ENCODE measurements around the gene PDE1C. TPM values are rescaled to one million over a fixed set of nuclear protein-coding genes. Genes with fewer than 3 reads are reported as not detected.

The PDE1C gene
- total RNA-seq, 2 experiments from 2014 or later: not detected

DNA sequence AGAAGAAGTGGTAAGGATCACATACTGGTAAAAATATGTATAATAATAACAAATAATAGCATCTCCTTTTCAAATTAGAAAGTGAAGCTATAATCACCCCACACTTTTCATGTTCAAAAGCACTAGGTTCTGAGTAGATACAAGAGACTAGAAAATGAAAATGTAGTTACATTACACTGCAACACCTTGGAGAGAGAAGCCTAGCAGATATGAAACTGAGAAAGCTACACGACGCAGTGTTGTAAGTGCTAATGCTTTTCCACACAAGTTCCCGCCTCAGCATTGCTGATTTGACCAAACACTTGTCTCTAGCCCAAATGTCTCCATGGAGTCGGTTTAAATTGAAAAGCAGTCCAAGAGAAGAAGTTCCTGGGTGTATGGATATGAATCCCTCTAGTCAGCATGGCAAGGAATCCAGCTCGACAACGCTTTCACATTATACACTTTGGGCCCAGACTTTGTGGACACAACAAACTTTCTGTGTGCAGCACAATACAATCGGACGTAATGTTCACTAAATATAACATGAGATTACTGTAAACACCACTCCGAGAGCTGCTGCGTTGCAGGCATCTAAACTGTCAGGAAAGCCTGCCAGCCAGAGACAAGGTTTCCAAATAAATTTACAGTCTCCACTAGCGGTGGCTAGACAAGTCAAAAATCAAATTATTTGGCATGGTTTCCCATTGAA lies 1.7 kb downstream of the PDE1C start:
- Histone ChIP-seq H2AFZ (ENCODE audit: low read length) (no peak overlapping the region), H3K9me3 (ENCODE audit: low read length) (no peaks in the 10 kb centered on the region), H3K27ac (ENCODE audit: low read depth, low read length, poor library complexity, severe bottlenecking) (no peak overlapping the region), H4K20me1 (ENCODE audit: insufficient read depth, low read length) (no peaks in the 10 kb centered on the region), H3K9me2 (ENCODE audit: insufficient read depth, low read length) (no peaks in the 10 kb centered on the region), H3K4me2 (ENCODE audit: low read length) (no peak overlapping the region), H3K79me2 (ENCODE audit: insufficient read depth, low read depth, low read length) (no peaks in the 10 kb centered on the region), H3K4me3 (ENCODE audit: low read depth, low read length, poor library complexity, severe bottlenecking) (no peak overlapping the region), H3K4me1 (ENCODE audit: insufficient read depth, low read length, poor library complexity, severe bottlenecking) (no peaks in the 10 kb centered on the region), H3K36me3 (ENCODE audit: insufficient read depth, low read length) (no peaks in the 10 kb centered on the region)
- TF ChIP-seq EZH2phosphoT487 (IDR thresholded peaks at IDR 0.05; ENCODE audit: borderline replicate concordance, low read depth, low read length): no peak
- TF ChIP-seq, protein P1, sequence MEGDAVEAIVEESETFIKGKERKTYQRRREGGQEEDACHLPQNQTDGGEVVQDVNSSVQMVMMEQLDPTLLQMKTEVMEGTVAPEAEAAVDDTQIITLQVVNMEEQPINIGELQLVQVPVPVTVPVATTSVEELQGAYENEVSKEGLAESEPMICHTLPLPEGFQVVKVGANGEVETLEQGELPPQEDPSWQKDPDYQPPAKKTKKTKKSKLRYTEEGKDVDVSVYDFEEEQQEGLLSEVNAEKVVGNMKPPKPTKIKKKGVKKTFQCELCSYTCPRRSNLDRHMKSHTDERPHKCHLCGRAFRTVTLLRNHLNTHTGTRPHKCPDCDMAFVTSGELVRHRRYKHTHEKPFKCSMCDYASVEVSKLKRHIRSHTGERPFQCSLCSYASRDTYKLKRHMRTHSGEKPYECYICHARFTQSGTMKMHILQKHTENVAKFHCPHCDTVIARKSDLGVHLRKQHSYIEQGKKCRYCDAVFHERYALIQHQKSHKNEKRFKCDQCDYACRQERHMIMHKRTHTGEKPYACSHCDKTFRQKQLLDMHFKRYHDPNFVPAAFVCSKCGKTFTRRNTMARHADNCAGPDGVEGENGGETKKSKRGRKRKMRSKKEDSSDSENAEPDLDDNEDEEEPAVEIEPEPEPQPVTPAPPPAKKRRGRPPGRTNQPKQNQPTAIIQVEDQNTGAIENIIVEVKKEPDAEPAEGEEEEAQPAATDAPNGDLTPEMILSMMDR (conservative IDR thresholded peaks at IDR 0.05; ENCODE audit: low read length): no peak
- intact Hi-C loops (cut with micrococcal nuclease; ENCODE audit: unreplicated experiment): no loop called here
- CTCF ChIA-PET (ENCODE audit: unreplicated experiment): no interaction called here
- BruUV-seq (replicated peaks): no TSS peak
- POLR2A ChIA-PET: no interaction called here
- DNase-seq (ENCODE audit: low spot score): no peak

DNA sequence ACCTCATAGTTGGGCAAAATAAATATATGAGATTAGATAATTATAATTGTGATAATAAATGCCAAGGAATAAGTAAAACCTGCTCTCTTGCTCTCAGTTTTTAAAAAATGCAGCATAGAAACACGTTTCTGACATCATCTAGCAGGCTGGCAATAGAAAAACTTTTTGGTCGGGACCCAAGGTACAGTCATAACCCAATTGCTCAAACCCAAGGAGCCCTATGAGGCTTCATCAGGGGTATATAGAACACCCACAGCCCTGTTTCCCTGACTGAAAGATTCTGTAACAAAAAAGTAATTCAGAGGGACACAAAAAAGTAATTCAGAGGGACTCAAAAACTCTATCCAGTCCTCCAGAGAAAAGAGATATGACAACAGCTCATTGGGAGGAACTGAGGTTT lies 3.8 kb downstream of the PDE1C start:
- H3K36me3 ChIP-seq (ENCODE audit: insufficient read depth, low read length): no peaks in the 10 kb centered on the region
- no peak overlapping the region for H3K4me2 ChIP-seq (ENCODE audit: low read length)
- no peaks in the 10 kb centered on the region for H3K9me2 ChIP-seq (ENCODE audit: insufficient read depth, low read length)
- TF ChIP-seq, protein P1 (conservative IDR thresholded peaks at IDR 0.05; ENCODE audit: low read length): no peak
- TF ChIP-seq EZH2phosphoT487 (IDR thresholded peaks at IDR 0.05; ENCODE audit: borderline replicate concordance, low read depth, low read length): no peak
- intact Hi-C loops (cut with micrococcal nuclease; ENCODE audit: unreplicated experiment): no loop called here
- no peaks in the 10 kb centered on the region for H3K9me3 ChIP-seq (ENCODE audit: low read length)
- no peak overlapping the region for H3K27ac ChIP-seq (ENCODE audit: low read depth, low read length, poor library complexity, severe bottlenecking)
- POLR2A ChIA-PET: no interaction called here
- BruUV-seq (replicated peaks): no TSS peak
- no peaks in the 10 kb centered on the region for H3K79me2 ChIP-seq (ENCODE audit: insufficient read depth, low read depth, low read length)
- no peaks in the 10 kb centered on the region for H3K4me1 ChIP-seq (ENCODE audit: insufficient read depth, low read length, poor library complexity, severe bottlenecking)
- no peak for DNase-seq (ENCODE audit: low spot score)
- CTCF ChIA-PET (ENCODE audit: unreplicated experiment): no interaction called here
- H3K4me3 ChIP-seq (ENCODE audit: low read depth, low read length, poor library complexity, severe bottlenecking): no peak overlapping the region
- no peaks in the 10 kb centered on the region for H4K20me1 ChIP-seq (ENCODE audit: insufficient read depth, low read length)
- no peak overlapping the region for H2AFZ ChIP-seq (ENCODE audit: low read length)

DNA sequence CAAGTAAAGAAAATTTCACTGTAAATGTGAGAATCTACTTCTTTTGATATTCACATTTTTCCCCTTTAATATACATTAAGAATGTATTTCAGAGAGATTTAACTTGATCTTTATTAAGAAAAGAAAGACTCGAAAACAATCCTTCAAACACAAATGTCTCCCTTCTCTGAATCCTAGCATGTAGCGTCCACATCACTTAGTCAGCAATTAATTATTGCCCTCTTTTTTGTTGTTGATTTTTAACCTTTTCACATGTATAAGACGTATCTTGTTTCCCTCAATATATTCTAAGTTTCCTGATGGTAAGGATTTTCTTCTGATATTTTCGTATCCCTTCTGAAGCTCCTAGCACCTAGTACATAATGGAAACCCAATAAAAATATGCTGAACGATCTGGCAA lies 6.6 kb downstream of the PDE1C start:
- Histone ChIP-seq H4K20me1 (ENCODE audit: insufficient read depth, low read length) (no peaks in the 10 kb centered on the region), H3K9me3 (ENCODE audit: low read length) (no peaks in the 10 kb centered on the region), H3K4me3 (ENCODE audit: low read depth, low read length, poor library complexity, severe bottlenecking) (no peak overlapping the region), H3K9me2 (ENCODE audit: insufficient read depth, low read length) (no peaks in the 10 kb centered on the region), H3K79me2 (ENCODE audit: insufficient read depth, low read depth, low read length) (no peaks in the 10 kb centered on the region), H3K27ac (ENCODE audit: low read depth, low read length, poor library complexity, severe bottlenecking) (no peak overlapping the region), H3K36me3 (ENCODE audit: insufficient read depth, low read length) (no peaks in the 10 kb centered on the region), H2AFZ (ENCODE audit: low read length) (no peak overlapping the region), H3K4me1 (ENCODE audit: insufficient read depth, low read length, poor library complexity, severe bottlenecking) (no peaks in the 10 kb centered on the region), H3K4me2 (ENCODE audit: low read length) (no peak overlapping the region)
- DNase-seq (ENCODE audit: low spot score): no peak
- TF ChIP-seq, protein P1 (conservative IDR thresholded peaks at IDR 0.05; ENCODE audit: low read length): no peak
- no peak for TF ChIP-seq EZH2phosphoT487 (IDR thresholded peaks at IDR 0.05; ENCODE audit: borderline replicate concordance, low read depth, low read length)
- BruUV-seq (replicated peaks): no TSS peak
- ChIA-PET CTCF (ENCODE audit: unreplicated experiment) (no interaction called here), POLR2A (no interaction called here)
- intact Hi-C loops (cut with micrococcal nuclease; ENCODE audit: unreplicated experiment): loop anchor here (2.0 kb wide), 1 partner anchor 319 kb away; no protein-coding TSS in a partner anchor
